Neural cell (in vitro differentiated cells): ENCODE results near the gene TMEM117. TPM values are rescaled to one million over a fixed set of nuclear protein-coding genes. Genes with fewer than 3 reads are reported as not detected.

Experiments
- H2AFZ ChIP-seq: fragments of 200-600, 300-800 bp; sonication (generic), shearing (Covaris generic); 2 replicates; pipeline ENCODE4 v1.6.0; 2014; ENCODE audit warnings: low read depth, mild to moderate bottlenecking, antibody characterized with exemption, low read length, moderate library complexity
- H3F3A ChIP-seq: fragments of 200-600 bp; shearing (Covaris generic); 2 replicates; pipeline ENCODE4 v1.6.1; 2016; ENCODE audit warnings: mild to moderate bottlenecking, moderate library complexity, mixed read lengths, antibody characterized with exemption, low read length; ENCODE audit not compliant: insufficient read depth, poor library complexity, severe bottlenecking
- H3K27ac ChIP-seq: fragments of 200-600, 300-800 bp; sonication (generic), shearing (Covaris generic); 2 replicates; pipeline ENCODE4 v1.5.1; 2014; ENCODE audit warnings: mild to moderate bottlenecking, low read length, moderate library complexity
- H3K27me3 ChIP-seq: fragments of 300-800, 200-600 bp; sonication (generic), shearing (Covaris generic); 2 replicates; pipeline ENCODE4 v1.6.0; 2014; ENCODE audit warnings: mild to moderate bottlenecking, low read depth, low read length, moderate library complexity; ENCODE audit not compliant: insufficient read depth
- H3K36me3 ChIP-seq: fragments of 300-800, 200-600 bp; sonication (generic), shearing (Covaris generic); 2 replicates; pipeline ENCODE4 v1.5.1; 2014; ENCODE audit warnings: mild to moderate bottlenecking, antibody characterized with exemption, low read length, moderate library complexity; ENCODE audit not compliant: insufficient read depth
- H3K4me2 ChIP-seq: fragments of 300-800, 200-600 bp; sonication (generic), shearing (Covaris generic); 2 replicates; pipeline ENCODE4 v1.6.0; 2014; ENCODE audit warnings: mild to moderate bottlenecking, low read length
- H3K4me3 ChIP-seq: fragments of 300-800, 200-600 bp; sonication (generic), shearing (Covaris generic); 2 replicates; pipeline ENCODE4 v1.5.1; 2014; ENCODE audit warnings: mild to moderate bottlenecking, low read length, moderate library complexity
- H3K79me2 ChIP-seq: fragments of 200-600 bp; shearing (Covaris generic); replicated peaks from 2 replicates; pipeline ENCODE4 v1.6.0; 2014; ENCODE audit warnings: mild to moderate bottlenecking, low read length, moderate library complexity; ENCODE audit not compliant: insufficient read depth
- H3K9ac ChIP-seq: fragments of 300-800, 200-600 bp; sonication (generic), shearing (Covaris generic); 2 replicates; pipeline ENCODE4 v1.6.1; 2016; ENCODE audit warnings: mild to moderate bottlenecking, low read length, mixed read lengths
- H3K9me2 ChIP-seq: fragments of 200-600 bp; shearing (Covaris generic); 2 replicates; pipeline ENCODE4 v1.6.1; 2016; ENCODE audit warnings: mild to moderate bottlenecking, low read length, mixed read lengths; ENCODE audit not compliant: insufficient read depth
- H3K9me3 ChIP-seq: fragments of 200-600, 300-800 bp; sonication (generic), shearing (Covaris generic); 2 replicates; pipeline ENCODE4 v1.6.1; 2016; ENCODE audit warnings: mild to moderate bottlenecking, mixed run types, low read length, moderate library complexity, mixed read lengths
- H4K20me1 ChIP-seq: fragments of 200-600 bp; shearing (Covaris generic); 2 replicates; pipeline ENCODE4 v1.6.1; 2016; ENCODE audit warnings: mild to moderate bottlenecking, mixed run types; ENCODE audit not compliant: insufficient read depth
- EP300 ChIP-seq: fragments of 450-650 bp; conservative IDR thresholded peaks from 2 replicates; pipeline ENCODE4 v1.6.1; 2014; ENCODE audit warnings: antibody characterized with exemption, mild to moderate bottlenecking, moderate library complexity; ENCODE audit not compliant: poor library complexity, severe bottlenecking
- EZH2 ChIP-seq: fragments of 200-600, 300-800 bp; shearing (Covaris generic), sonication (generic); IDR thresholded peaks from 2 replicates; pipeline ENCODE4 v1.6.1; 2014; ENCODE audit warnings: antibody characterized with exemption, low read length, borderline replicate concordance, mild to moderate bottlenecking; ENCODE audit not compliant: insufficient read depth, poor library complexity, severe bottlenecking
- MXI1 ChIP-seq: fragments of 450-650 bp; conservative IDR thresholded peaks from 2 replicates; pipeline ENCODE4 v1.6.1; 2014; ENCODE audit warnings: antibody characterized with exemption, mild to moderate bottlenecking; ENCODE audit not compliant: poor library complexity, severe bottlenecking
- POLR2AphosphoS5 ChIP-seq: IDR thresholded peaks from 2 replicates; pipeline ENCODE4 v1.6.1; 2012
- RAD21 ChIP-seq: fragments of 450-650 bp; conservative IDR thresholded peaks from 2 replicates; pipeline ENCODE4 v1.6.1; 2014; ENCODE audit warnings: antibody characterized with exemption, mild to moderate bottlenecking, moderate library complexity
- SMC3 ChIP-seq: fragments of 450-650 bp; conservative IDR thresholded peaks from 2 replicates; pipeline ENCODE4 v1.6.1; 2014; ENCODE audit warnings: antibody characterized with exemption, mild to moderate bottlenecking, moderate library complexity; ENCODE audit not compliant: poor library complexity
- TAF1 ChIP-seq: IDR thresholded peaks from 2 replicates; pipeline ENCODE4 v1.6.1; 2012; ENCODE audit warnings: low read depth
- polyA plus RNA-seq: library from polyadenylated mRNA; depleted of rRNA; stranded (reverse); fragments of >200 nt; gene quantifications from 2 replicates; pipeline ENCODE4 v1.2.3, GENCODE V29; 2014
- TF ChIP-seq, protein P1 (sequence below): IDR thresholded peaks from 2 replicates; pipeline ENCODE4 v1.6.1; 2012; ENCODE audit warnings: borderline replicate concordance
- TF ChIP-seq, protein P2 (sequence below): fragments of 450-650 bp; IDR thresholded peaks from 2 replicates; pipeline ENCODE4 v1.5.1; 2014; ENCODE audit warnings: antibody characterized with exemption, mild to moderate bottlenecking, moderate library complexity; ENCODE audit not compliant: poor library complexity, severe bottlenecking

The TMEM117 gene
- polyA plus RNA-seq, 1 donor from 2014 or later, result 5.3 TPM

DNA sequence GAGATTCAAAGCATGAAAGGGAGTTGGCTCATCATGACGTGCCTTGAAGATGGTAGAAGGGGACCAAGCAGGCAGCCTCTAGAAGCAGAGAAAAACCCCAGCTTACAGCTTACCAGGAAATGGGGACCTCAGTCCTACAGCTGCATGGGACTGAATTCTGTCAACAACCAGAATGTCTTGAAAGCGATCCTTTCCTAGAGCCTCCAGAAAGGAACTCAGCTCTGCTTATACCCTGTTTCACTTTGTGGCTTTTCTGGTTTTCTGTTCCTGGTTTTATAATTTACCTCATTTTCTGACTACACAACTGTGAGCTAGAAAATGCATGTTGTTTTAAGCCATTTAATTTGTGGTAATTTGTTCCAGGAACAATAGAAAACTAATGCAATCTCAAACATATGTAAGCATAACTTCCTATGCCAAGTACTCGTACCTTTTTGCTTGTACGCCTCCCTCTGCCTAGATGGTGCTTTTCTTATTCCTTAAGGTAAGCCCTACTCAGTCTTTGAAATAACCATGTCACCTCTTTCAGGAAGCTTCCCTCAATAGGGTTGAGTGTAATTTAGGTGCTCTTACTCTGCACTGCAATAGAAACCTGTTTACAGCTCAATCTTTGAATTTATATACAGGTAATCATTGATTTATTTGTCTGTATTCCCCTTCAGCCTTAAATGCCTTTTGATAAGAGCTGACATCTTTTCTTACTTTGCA lies 348.8 kb downstream of the TMEM117 start:
- Histone ChIP-seq H3K36me3 (no peaks in the 10 kb centered on the region), H3K4me2 (no peak overlapping the region), H3F3A (no peaks in the 10 kb centered on the region), H3K79me2 (no peaks in the 10 kb centered on the region), H3K27ac (no peak overlapping the region), H2AFZ (no peak overlapping the region), H4K20me1 (no peaks in the 10 kb centered on the region), H3K9me2 (no peaks in the 10 kb centered on the region), H3K27me3 (no peaks in the 10 kb centered on the region), H3K9me3 (no peaks in the 10 kb centered on the region), H3K9ac (no peak overlapping the region), H3K4me3 (no peak overlapping the region)
- TF ChIP-seq TAF1 (no peak), EP300 (no peak), SMC3 (no peak), EZH2 (no peak), MXI1 (no peak), RAD21 (no peak), POLR2AphosphoS5 (no peak)
- TF ChIP-seq, protein P1, sequence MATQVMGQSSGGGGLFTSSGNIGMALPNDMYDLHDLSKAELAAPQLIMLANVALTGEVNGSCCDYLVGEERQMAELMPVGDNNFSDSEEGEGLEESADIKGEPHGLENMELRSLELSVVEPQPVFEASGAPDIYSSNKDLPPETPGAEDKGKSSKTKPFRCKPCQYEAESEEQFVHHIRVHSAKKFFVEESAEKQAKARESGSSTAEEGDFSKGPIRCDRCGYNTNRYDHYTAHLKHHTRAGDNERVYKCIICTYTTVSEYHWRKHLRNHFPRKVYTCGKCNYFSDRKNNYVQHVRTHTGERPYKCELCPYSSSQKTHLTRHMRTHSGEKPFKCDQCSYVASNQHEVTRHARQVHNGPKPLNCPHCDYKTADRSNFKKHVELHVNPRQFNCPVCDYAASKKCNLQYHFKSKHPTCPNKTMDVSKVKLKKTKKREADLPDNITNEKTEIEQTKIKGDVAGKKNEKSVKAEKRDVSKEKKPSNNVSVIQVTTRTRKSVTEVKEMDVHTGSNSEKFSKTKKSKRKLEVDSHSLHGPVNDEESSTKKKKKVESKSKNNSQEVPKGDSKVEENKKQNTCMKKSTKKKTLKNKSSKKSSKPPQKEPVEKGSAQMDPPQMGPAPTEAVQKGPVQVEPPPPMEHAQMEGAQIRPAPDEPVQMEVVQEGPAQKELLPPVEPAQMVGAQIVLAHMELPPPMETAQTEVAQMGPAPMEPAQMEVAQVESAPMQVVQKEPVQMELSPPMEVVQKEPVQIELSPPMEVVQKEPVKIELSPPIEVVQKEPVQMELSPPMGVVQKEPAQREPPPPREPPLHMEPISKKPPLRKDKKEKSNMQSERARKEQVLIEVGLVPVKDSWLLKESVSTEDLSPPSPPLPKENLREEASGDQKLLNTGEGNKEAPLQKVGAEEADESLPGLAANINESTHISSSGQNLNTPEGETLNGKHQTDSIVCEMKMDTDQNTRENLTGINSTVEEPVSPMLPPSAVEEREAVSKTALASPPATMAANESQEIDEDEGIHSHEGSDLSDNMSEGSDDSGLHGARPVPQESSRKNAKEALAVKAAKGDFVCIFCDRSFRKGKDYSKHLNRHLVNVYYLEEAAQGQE, result no peak
- TF ChIP-seq, protein P2, sequence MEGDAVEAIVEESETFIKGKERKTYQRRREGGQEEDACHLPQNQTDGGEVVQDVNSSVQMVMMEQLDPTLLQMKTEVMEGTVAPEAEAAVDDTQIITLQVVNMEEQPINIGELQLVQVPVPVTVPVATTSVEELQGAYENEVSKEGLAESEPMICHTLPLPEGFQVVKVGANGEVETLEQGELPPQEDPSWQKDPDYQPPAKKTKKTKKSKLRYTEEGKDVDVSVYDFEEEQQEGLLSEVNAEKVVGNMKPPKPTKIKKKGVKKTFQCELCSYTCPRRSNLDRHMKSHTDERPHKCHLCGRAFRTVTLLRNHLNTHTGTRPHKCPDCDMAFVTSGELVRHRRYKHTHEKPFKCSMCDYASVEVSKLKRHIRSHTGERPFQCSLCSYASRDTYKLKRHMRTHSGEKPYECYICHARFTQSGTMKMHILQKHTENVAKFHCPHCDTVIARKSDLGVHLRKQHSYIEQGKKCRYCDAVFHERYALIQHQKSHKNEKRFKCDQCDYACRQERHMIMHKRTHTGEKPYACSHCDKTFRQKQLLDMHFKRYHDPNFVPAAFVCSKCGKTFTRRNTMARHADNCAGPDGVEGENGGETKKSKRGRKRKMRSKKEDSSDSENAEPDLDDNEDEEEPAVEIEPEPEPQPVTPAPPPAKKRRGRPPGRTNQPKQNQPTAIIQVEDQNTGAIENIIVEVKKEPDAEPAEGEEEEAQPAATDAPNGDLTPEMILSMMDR, result no peak

DNA sequence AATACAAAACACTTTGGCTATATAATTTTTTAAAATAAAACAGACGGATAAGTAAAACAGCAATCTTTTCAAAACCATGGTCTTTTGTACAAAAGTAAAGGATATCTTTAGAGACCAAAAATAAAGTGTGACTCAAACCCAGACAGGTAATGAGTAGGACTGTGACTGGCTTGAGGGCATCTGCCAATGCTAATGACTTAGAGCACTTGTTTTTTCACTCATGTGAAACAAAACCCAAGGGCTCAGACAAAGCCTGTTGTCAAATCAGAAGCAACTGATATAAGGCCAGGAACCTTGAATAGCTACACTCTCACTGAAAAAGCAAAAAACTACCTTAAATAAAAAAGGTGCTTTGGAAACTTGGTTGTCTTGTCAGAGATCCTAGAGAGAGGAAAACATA lies 357.4 kb downstream of the TMEM117 start:
- Histone ChIP-seq H3K9me3 (no peaks in the 10 kb centered on the region), H3K27me3 (no peaks in the 10 kb centered on the region)

More for the DNA sequence above, 357.4 kb downstream of the TMEM117 start:
- H3K79me2 ChIP-seq, result no peaks in the 10 kb centered on the region
- no peaks in the 10 kb centered on the region for H4K20me1 ChIP-seq
- H3K9me2 ChIP-seq, result no peaks in the 10 kb centered on the region
- H3F3A ChIP-seq, result no peaks in the 10 kb centered on the region
- no peak overlapping the region for H3K4me3 ChIP-seq
- no peak overlapping the region for H3K27ac ChIP-seq
- H3K36me3 ChIP-seq, result no peaks in the 10 kb centered on the region
- no peak overlapping the region for H3K4me2 ChIP-seq
- no peak overlapping the region for H2AFZ ChIP-seq
- no peak overlapping the region for H3K9ac ChIP-seq
- TF ChIP-seq, protein P1, result no peak
- no peak for TF ChIP-seq MXI1
- no peak for TF ChIP-seq SMC3
- TF ChIP-seq EZH2, result no peak
- TF ChIP-seq EP300, result no peak
- TF ChIP-seq POLR2AphosphoS5, result no peak
- no peak for TF ChIP-seq TAF1
- TF ChIP-seq RAD21, result no peak
- TF ChIP-seq, protein P2, result no peak
